Mesodermal cell (in vitro differentiated cells): ENCODE measurements around the gene NOC4L.

ENCODE experiments used
- H3K27ac ChIP-seq: 2 replicates; pipeline ENCODE4 v1.7.0; 2013; ENCODE audit warnings: mild to moderate bottlenecking, low read depth, low read length, moderate library complexity; ENCODE audit not compliant: severe bottlenecking
- H3K36me3 ChIP-seq: 2 replicates; pipeline ENCODE4 v1.7.1; 2013; ENCODE audit warnings: mild to moderate bottlenecking, low read length, moderate library complexity; ENCODE audit not compliant: control insufficient read depth, insufficient read depth
- H3K4me1 ChIP-seq: one replicate; pipeline ENCODE4 v1.7.1; 2013; ENCODE audit warnings: mild to moderate bottlenecking, low read length; ENCODE audit not compliant: insufficient read depth, control insufficient read depth, poor library complexity, severe bottlenecking
- H3K4me3 ChIP-seq: 2 replicates; pipeline ENCODE4 v1.7.0; 2013; ENCODE audit warnings: low read length, control low read depth, mild to moderate bottlenecking; ENCODE audit not compliant: insufficient read depth, poor library complexity, severe bottlenecking; ENCODE audit errors: extremely low read depth
- H3K9me3 ChIP-seq: 2 replicates; pipeline ENCODE4 v1.7.1; 2013; ENCODE audit warnings: mild to moderate bottlenecking, low read length, moderate library complexity; ENCODE audit not compliant: control insufficient read depth
- WGBS, 2 experiments: methylation state at CpG; one replicate each; pipeline ENCODE4 v1.1.5; 2013; ENCODE audit warnings: missing lambda C conversion rate in 2 of 2; ENCODE audit not compliant: insufficient coverage in 2 of 2; 5-methylcytosine and 5-hydroxymethylcytosine counted together

NOC4L gene

DNA sequence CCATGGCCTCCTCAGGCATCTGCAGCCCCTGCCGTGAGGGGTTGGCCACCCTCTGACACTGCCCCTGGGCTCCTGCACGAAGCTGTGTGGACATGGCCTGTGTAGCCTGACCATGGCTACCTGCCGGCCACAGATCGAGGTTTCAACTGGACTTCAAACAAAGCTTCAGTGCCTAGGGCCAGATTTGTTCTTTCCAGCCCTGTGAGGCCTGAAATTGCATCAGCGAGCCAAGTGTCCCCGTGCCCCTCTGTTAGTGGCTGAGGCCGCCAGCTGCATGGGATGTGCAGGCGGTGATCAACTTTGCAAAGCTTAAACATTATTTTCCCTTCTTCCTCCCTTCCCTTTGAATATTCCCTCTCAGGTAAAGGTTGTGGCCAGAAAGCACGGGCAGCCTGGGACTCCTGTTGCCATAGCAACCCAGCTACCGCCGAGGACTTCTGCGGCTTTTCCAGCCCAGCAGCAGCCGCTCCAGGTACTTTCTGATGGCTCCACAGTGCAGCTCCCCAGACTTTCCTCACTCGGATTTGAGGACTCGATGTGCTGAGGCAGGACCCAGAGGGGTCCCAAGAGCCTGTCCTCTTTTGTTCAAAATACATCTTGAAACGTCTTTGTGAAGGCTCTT is 35.9 kb upstream of the NOC4L start:
- Histone ChIP-seq H3K27ac (no peak overlapping the region), H3K4me3 (no peak overlapping the region), H3K4me1 (no peaks in the 10 kb centered on the region), H3K36me3 (peaks cover 53% of the 10 kb centered on the region), H3K9me3 (no peaks in the 10 kb centered on the region)
- WGBS, 2 experiments: 70 to 80% methylated on average over 15 of the region's 16 CpGs

DNA sequence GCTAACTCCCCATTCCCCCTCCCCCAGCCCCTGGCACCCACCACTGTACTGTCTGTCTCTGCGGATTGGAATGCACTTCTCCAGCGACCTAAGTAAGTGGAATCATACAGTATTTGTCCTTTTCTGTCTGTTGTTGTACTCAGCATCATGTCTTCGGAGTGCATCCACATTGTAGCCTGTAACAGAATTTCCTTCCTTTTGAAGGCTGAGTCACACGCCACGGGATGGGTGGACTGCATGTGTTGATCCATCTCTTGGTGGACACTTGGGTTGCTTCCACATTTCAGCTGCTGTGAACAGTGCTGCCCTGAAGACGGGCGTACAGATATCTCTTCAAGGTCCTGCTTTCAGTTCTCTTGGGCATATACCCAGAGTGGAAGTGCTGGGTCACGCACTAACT is 34.5 kb upstream of the NOC4L start:
- peaks cover 57% of the 10 kb centered on the region for H3K36me3 ChIP-seq
- H3K4me1 ChIP-seq: no peaks in the 10 kb centered on the region
- H3K4me3 ChIP-seq: no peak overlapping the region
- WGBS, 2 experiments: 95 to 96% methylated on average over 8 of the region's 8 CpGs
- no peak overlapping the region for H3K27ac ChIP-seq
- H3K9me3 ChIP-seq: no peaks in the 10 kb centered on the region

DNA sequence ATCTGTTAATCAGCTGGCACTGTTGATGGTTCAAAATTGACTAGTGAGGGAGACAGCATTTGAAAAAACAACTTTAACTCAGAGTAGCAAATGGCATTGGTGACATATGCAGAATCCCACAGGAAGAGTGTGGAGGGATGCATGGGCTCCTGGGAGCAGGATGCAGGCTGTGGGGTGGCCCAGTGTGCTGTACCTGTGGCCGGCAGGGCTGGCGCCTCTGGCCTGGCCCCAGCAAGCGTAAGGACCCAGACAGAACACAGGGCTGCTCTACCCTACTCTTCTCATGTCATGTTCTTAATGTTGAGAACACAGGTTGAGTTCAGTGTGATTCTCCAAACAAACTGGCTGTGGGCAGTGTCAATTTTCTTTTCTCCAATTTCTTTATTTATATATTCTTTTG is 33.6 kb upstream of the NOC4L start:
- H3K4me3 ChIP-seq: no peak overlapping the region
- H3K4me1 ChIP-seq: no peaks in the 10 kb centered on the region
- 70 to 74% methylated on average over 3 of the region's 3 CpGs for WGBS, 2 experiments
- peaks cover 61% of the 10 kb centered on the region for H3K36me3 ChIP-seq
- no peaks in the 10 kb centered on the region for H3K9me3 ChIP-seq
- no peak overlapping the region for H3K27ac ChIP-seq

DNA sequence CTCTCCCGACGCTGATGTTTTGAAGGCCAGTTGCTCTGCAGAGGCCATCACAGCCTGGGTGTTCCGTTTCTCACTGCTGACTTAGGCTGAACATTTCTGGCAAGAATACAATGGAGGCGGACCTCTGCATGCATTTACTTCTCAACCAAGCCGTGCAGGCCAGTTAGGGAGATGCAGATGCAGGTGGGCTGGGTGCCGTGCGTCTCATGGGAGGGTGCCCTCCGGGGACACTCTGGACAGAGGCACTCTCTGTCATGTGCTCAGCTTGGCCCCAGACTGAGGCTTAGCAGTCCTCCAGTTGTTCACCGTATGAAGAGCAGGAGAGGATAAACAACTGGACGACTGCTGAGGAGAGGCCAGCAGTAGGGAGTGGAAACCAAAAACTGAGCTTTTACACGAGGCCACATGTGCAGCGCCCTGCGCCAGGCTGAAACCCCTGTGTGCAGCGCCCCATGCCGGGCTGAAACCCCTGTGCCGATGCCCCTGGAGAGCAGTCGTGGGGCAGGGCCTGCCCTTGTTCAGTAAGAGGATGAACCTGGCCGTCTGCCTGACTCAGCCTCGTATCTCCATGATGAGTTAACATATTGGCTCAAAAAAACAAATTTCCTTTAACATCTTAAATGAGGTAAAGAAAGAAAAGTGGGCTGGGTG is 32.5 kb upstream of the NOC4L start:
- Histone ChIP-seq H3K27ac (no peak overlapping the region), H3K36me3 (peaks cover 70% of the 10 kb centered on the region), H3K4me3 (no peak overlapping the region), H3K4me1 (no peaks in the 10 kb centered on the region), H3K9me3 (no peaks in the 10 kb centered on the region)
- WGBS, 2 experiments: 95 to 97% methylated on average over 17 of the region's 19 CpGs

DNA sequence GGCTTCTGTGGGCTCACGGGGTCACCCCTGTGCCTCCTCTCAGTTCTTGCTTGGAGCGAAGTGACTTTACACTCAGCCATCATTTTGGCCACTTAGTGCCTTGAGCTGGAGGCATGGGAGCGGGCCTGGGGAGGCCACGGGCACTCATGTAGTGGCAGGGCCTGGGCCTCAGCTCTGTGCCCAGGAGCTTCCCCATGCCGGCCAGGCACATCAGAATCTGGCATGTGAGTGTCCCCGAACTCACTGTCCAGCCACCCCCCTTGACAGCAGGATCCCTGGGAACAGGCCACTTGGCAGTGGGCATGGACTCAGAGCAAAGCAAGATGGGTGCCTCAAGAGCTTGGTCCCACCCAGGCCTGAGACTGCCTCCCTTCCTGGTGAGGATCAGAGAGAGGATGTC is 29.6 kb upstream of the NOC4L start:
- H3K4me1 ChIP-seq: no peaks in the 10 kb centered on the region
- peaks cover 71% of the 10 kb centered on the region for H3K36me3 ChIP-seq
- 85 to 93% methylated on average over 5 to 6 of the region's 6 CpGs for WGBS, 2 experiments
- H3K4me3 ChIP-seq: no peak overlapping the region
- no peak overlapping the region for H3K27ac ChIP-seq
- H3K9me3 ChIP-seq: no peaks in the 10 kb centered on the region

DNA sequence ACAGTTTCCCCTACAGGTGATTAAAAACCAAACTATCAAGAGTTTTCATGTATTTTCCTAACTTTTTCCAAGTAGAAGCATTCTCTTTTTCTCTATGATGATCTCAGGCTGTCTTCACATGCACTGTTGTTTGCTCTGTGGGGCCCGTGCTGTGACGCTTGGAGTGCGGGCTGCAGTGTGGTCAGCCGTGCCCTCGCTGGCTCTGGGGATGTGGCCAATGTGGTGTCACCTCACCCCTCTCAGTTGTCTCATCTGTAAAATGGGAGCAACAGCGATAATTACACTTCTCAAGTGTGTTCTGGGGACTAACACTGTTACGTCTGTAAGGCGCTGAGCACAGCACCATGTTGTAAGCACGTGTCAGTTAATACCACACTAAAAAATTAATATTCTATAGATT is 28.8 kb upstream of the NOC4L start:
- Histone ChIP-seq H3K36me3 (peaks cover 68% of the 10 kb centered on the region), H3K4me3 (no peak overlapping the region), H3K27ac (no peak overlapping the region), H3K4me1 (no peaks in the 10 kb centered on the region), H3K9me3 (no peaks in the 10 kb centered on the region)
- 81 to 94% methylated on average over 5 to 6 of the region's 9 CpGs for WGBS, 2 experiments

DNA sequence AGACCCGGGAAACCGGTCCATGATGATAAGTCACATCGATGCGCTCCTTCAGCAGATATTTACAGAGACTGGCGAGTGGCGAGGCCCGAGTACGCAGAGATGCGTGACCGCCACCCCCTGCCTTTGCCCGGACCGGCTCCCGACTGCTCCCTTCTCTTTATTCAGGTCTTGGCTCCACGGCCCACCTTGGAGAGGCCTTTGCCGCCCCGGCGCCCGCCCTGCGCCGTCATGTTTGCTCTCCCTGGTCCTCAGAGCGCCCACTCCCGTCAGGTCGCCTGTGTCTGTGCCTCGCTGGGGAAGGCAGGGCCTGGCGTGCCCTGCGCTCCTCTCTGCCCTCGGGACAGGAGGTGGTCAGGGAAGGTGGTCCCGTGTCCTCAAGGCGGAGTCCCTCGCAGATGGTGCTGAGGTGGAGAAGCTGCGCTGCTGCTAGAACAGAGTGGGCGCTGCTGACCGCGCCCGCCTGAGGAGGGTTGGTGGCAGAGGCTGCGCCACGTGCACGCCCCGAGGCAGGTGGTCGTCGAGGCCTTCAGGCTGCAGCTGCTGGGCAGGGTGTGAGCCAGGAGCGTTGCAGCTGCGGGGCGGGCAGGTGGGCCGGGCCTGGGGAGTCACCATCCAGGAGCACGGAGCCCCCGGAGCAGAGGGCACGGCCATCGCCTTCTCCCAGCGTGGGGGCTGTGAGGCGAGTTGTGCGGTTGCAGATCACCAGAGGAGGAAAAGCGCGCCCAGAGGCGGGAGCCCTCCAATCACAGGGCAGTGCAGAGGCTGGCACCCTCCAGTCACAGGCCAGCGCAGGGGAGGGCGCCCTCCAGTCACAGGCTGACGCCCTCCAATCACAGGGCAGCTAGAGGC is 27.3 kb upstream of the NOC4L start:
- Histone ChIP-seq H3K4me3 (no peak overlapping the region), H3K36me3 (peaks cover 67% of the 10 kb centered on the region)

DNA sequence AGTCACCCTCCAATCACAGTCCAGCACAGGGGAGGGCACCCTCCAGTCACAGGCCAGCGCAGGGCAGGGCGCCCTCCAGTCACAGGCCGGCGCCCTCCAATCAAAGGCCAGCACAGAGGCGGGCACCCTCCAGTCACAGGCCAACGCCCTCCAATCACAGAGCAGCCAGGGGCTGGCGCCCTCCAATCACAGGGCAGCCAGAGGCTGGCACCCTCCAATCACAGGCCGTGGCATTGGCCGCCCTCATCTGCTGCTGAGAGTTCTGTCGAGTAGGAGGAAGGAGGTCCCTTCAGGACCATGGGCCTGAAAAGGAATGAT is 26.7 kb upstream of the NOC4L start:
- 96 to 97% methylated on average over 6 to 9 of the region's 10 CpGs for WGBS, 2 experiments
- Histone ChIP-seq H3K4me1 (no peaks in the 10 kb centered on the region), H3K36me3 (peaks cover 73% of the 10 kb centered on the region), H3K9me3 (no peaks in the 10 kb centered on the region), H3K4me3 (no peak overlapping the region), H3K27ac (no peak overlapping the region)

More for the DNA sequence above, 27.3 kb upstream of the NOC4L start:
- no peaks in the 10 kb centered on the region for H3K9me3 ChIP-seq
- H3K27ac ChIP-seq: no peak overlapping the region
- H3K4me1 ChIP-seq: no peaks in the 10 kb centered on the region
- 96 to 98% methylated on average over 41 to 56 of the region's 58 CpGs for WGBS, 2 experiments

DNA sequence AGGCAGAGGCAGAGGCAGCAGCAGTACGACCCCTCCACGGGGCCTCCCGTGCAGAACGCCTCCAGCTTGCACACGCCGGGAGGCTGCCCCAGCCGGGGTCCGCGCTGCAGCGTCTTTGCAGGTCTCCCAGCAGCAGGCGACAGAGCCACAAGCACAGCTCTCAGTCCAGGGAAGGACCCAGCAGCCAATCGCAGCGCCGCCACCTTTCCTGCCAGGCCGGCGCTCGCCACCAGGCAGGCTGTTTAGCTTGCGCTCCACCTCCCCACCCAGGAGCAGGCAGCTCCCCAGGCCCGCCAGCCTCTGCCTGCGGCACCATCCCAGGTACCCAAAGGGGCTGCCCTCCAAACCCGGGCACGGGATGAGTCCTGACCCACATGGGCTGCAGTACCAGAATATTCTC is 25.4 kb upstream of the NOC4L start:
- H3K9me3 ChIP-seq: no peaks in the 10 kb centered on the region
- 93 to 95% methylated on average over 16 to 21 of the region's 22 CpGs for WGBS, 2 experiments
- no peak overlapping the region for H3K27ac ChIP-seq
- H3K4me1 ChIP-seq: no peaks in the 10 kb centered on the region
- peaks cover 75% of the 10 kb centered on the region for H3K36me3 ChIP-seq
- no peak overlapping the region for H3K4me3 ChIP-seq

DNA sequence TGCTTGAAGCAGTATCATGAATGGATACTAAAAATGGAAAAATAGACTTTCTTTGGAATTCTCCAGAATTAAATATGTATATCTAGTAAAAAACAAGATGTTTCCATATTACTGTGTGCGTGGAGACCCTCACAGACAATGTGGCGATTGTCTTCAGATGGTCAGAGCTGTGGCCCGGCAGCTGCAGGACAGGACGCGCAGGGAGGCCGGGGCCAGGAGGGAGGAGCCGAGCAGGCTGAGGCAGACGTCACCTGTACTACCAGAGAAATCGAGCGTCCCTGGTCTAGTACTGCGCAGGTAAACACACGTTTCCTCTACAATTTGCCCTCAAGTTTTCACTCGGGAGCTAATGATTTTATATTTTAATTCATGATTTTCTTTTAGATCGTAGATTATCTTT is 23.0 kb upstream of the NOC4L start:
- Histone ChIP-seq H3K4me1 (no peaks in the 10 kb centered on the region), H3K4me3 (no peak overlapping the region), H3K27ac (no peak overlapping the region), H3K9me3 (no peaks in the 10 kb centered on the region), H3K36me3 (peaks cover 79% of the 10 kb centered on the region)
- WGBS, 2 experiments: 90 to 96% methylated on average over 11 to 12 of the region's 14 CpGs
